ENCODE results near the gene SNRNP48. TPM values are rescaled to one million over a fixed set of nuclear protein-coding genes. Genes with fewer than 3 reads are reported as not detected.

The SNRNP48 gene
- polyA plus RNA-seq, 3 donors, result 5.1 to 6.0 (median 5.9) TPM

GRCh38 chr6:7558781-7559180 is 31.2 kb upstream of the SNRNP48 start:
- H3K9me3 Mint-ChIP-seq, result no peaks in the 10 kb centered on the region
- Histone ChIP-seq H2AFZ (ENCODE audit: insufficient read depth, low read depth, low read length, poor library complexity, severe bottlenecking) (no peak overlapping the region), H3K9ac (ENCODE audit: insufficient read depth, low read length, poor library complexity, severe bottlenecking) (no peak overlapping the region), H3K36me3 (replicated peaks in 1 of 2; ENCODE audit: control insufficient read depth in 1 of 2, insufficient read depth in 2 of 2, low read length in 2 of 2) (no peaks in the 10 kb centered on the region), H3K79me2 (ENCODE audit: insufficient read depth, low read length) (no peaks in the 10 kb centered on the region), H4K20me1 (ENCODE audit: insufficient read depth, low read length) (no peaks in the 10 kb centered on the region), H3K4me2 (replicated peaks; ENCODE audit: extremely low read depth, low read length, poor library complexity, severe bottlenecking) (no peak overlapping the region), H3K27ac (ENCODE audit: low read depth in 1 of 2, low read length in 2 of 2) (no peak overlapping the region), H3K4me1 (ENCODE audit: control insufficient read depth in 1 of 2, insufficient read depth in 2 of 2, low read length in 2 of 2) (peaks cover 9 to 11% of the 10 kb centered on the region in 2 donors), H3K9me3 (replicated peaks in 1 of 2; ENCODE audit: control insufficient read depth in 1 of 2, insufficient read depth in 1 of 2, low read length in 2 of 2) (no peaks in the 10 kb centered on the region), H3K4me3 (replicated peaks in 1 of 3; ENCODE audit: low read depth in 2 of 3, low read length in 3 of 3) (no peak overlapping the region), H3K27me3 (ENCODE audit: control insufficient read depth in 2 of 2, insufficient read depth in 2 of 2, low read length in 2 of 2) (peaks cover 6 to 13% of the 10 kb centered on the region in 2 donors)
- intact Hi-C loops (cut with micrococcal nuclease), result no loop called here
- H3K36me3 Mint-ChIP-seq, result no peaks in the 10 kb centered on the region
- no peak for TF ChIP-seq CTCF (IDR thresholded peaks at IDR 0.05)
- H3K4me1 Mint-ChIP-seq, result no peaks in the 10 kb centered on the region
- no CpG with 5 or more reads among the region's 4 CpGs for WGBS (ENCODE audit: insufficient coverage)
- DNase-seq, result no peak
- H3K27ac Mint-ChIP-seq, result no peak overlapping the region
- H3K27me3 Mint-ChIP-seq (ENCODE audit: low read depth in 3 of 3), result peaks cover 8 to 34% (median 15%) of the 10 kb centered on the region in 3 donors
- H3K4me3 Mint-ChIP-seq, result no peak overlapping the region

GRCh38 chr6:7559196-7559595 is 30.8 kb upstream of the SNRNP48 start:
- no peak overlapping the region for H3K4me3 ChIP-seq (replicated peaks in 1 of 3; ENCODE audit: low read depth in 2 of 3, low read length in 3 of 3)
- no peak overlapping the region for H3K27ac ChIP-seq (ENCODE audit: low read depth in 1 of 2, low read length in 2 of 2)
- H3K27me3 ChIP-seq (ENCODE audit: control insufficient read depth in 2 of 2, insufficient read depth in 2 of 2, low read length in 2 of 2), result peaks cover 6 to 13% of the 10 kb centered on the region in 2 donors
- 87% methylated on average over 4 of the region's 6 CpGs for WGBS (ENCODE audit: insufficient coverage)
- peaks cover 8 to 34% (median 15%) of the 10 kb centered on the region in 3 donors for H3K27me3 Mint-ChIP-seq (ENCODE audit: low read depth in 3 of 3)
- intact Hi-C loops (cut with micrococcal nuclease), result no loop called here
- H4K20me1 ChIP-seq (ENCODE audit: insufficient read depth, low read length), result no peaks in the 10 kb centered on the region
- no peaks in the 10 kb centered on the region for H3K79me2 ChIP-seq (ENCODE audit: insufficient read depth, low read length)
- H3K9me3 ChIP-seq (replicated peaks in 1 of 2; ENCODE audit: control insufficient read depth in 1 of 2, insufficient read depth in 1 of 2, low read length in 2 of 2), result no peaks in the 10 kb centered on the region
- H3K4me1 ChIP-seq (ENCODE audit: control insufficient read depth in 1 of 2, insufficient read depth in 2 of 2, low read length in 2 of 2), result peaks cover 9 to 11% of the 10 kb centered on the region in 2 donors
- H2AFZ ChIP-seq (ENCODE audit: insufficient read depth, low read depth, low read length, poor library complexity, severe bottlenecking), result no peak overlapping the region
- no peak for DNase-seq
- no peak overlapping the region for H3K9ac ChIP-seq (ENCODE audit: insufficient read depth, low read length, poor library complexity, severe bottlenecking)
- no peaks in the 10 kb centered on the region for H3K4me1 Mint-ChIP-seq
- no peak overlapping the region for H3K4me2 ChIP-seq (replicated peaks; ENCODE audit: extremely low read depth, low read length, poor library complexity, severe bottlenecking)
- H3K4me3 Mint-ChIP-seq, result no peak overlapping the region
- H3K9me3 Mint-ChIP-seq, result no peaks in the 10 kb centered on the region
- no peaks in the 10 kb centered on the region for H3K36me3 ChIP-seq (replicated peaks in 1 of 2; ENCODE audit: control insufficient read depth in 1 of 2, insufficient read depth in 2 of 2, low read length in 2 of 2)
- TF ChIP-seq CTCF (IDR thresholded peaks at IDR 0.05), result no peak
- H3K36me3 Mint-ChIP-seq, result no peaks in the 10 kb centered on the region
- no peak overlapping the region for H3K27ac Mint-ChIP-seq
